ENCODE results near the gene HEATR5A. TPM values are rescaled to one million over a fixed set of nuclear protein-coding genes. Genes with fewer than 3 reads are reported as not detected.
A peak's percentile ranks its signal among the peaks of the same experiment; 100 is the strongest.

The HEATR5A gene
- total and polyA plus RNA-seq, 9 of the 15 experiments (the other 6 are each of a cell fraction or from before 2014, with no cell fraction given) = 8.0 to 50.9 (median 23.0) TPM

- TF ChIP-seq, protein P1, sequence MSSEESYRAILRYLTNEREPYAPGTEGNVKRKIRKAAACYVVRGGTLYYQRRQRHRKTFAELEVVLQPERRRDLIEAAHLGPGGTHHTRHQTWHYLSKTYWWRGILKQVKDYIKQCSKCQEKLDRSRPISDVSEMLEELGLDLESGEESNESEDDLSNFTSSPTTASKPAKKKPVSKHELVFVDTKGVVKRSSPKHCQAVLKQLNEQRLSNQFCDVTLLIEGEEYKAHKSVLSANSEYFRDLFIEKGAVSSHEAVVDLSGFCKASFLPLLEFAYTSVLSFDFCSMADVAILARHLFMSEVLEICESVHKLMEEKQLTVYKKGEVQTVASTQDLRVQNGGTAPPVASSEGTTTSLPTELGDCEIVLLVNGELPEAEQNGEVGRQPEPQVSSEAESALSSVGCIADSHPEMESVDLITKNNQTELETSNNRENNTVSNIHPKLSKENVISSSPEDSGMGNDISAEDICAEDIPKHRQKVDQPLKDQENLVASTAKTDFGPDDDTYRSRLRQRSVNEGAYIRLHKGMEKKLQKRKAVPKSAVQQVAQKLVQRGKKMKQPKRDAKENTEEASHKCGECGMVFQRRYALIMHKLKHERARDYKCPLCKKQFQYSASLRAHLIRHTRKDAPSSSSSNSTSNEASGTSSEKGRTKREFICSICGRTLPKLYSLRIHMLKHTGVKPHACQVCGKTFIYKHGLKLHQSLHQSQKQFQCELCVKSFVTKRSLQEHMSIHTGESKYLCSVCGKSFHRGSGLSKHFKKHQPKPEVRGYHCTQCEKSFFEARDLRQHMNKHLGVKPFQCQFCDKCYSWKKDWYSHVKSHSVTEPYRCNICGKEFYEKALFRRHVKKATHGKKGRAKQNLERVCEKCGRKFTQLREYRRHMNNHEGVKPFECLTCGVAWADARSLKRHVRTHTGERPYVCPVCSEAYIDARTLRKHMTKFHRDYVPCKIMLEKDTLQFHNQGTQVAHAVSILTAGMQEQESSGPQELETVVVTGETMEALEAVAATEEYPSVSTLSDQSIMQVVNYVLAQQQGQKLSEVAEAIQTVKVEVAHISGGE (CRISPR knock-in tag; IDR thresholded peaks at IDR 0.05) = no peak
- TF ChIP-seq ZNF512 (tag; IDR thresholded peaks at IDR 0.05) = no peak
- no peak for TF ChIP-seq ZBTB33 (CRISPR knock-in tag; IDR thresholded peaks at IDR 0.05)
- no peak for TF ChIP-seq ZNF589 (CRISPR knock-in tag; IDR thresholded peaks at IDR 0.05; ENCODE audit: low read depth)
- TF ChIP-seq CREB1 (IDR thresholded peaks at IDR 0.05) = no peak
- TF ChIP-seq CREB1 (CRISPR knock-in tag; IDR thresholded peaks at IDR 0.05) = no peak
- TF ChIP-seq CBFA2T2 (conservative IDR thresholded peaks at IDR 0.05) = no peak
- peak in 1 of 2 experiments; percentile 34; a peak in 1 of 4 replicates for TF ChIP-seq RCOR1 (IDR thresholded peaks at IDR 0.05; ENCODE audit: borderline replicate concordance in 1 of 2, low read depth in 2 of 2, low read length in 2 of 2)
- no peak for TF ChIP-seq ZNF551 (CRISPR knock-in tag; IDR thresholded peaks at IDR 0.05)
- no peak for TF ChIP-seq SMAD3 (CRISPR knock-in tag; conservative IDR thresholded peaks at IDR 0.05)
- no peak for TF ChIP-seq ZNF280B (CRISPR knock-in tag; IDR thresholded peaks at IDR 0.05)
- TF ChIP-seq HDAC8 (tag; IDR thresholded peaks at IDR 0.05) = no peak
- TF ChIP-seq C11orf30 (IDR thresholded peaks at IDR 0.05; ENCODE audit: low read depth) = peak; percentile 70; the same call in 1 of the 2 replicates
- no peak for TF ChIP-seq SP1 (CRISPR knock-in tag; IDR thresholded peaks at IDR 0.05)
- no peak for TF ChIP-seq TCF3 (CRISPR knock-in tag; IDR thresholded peaks at IDR 0.05)
- no peak for TF ChIP-seq EGR1 (conservative IDR thresholded peaks at IDR 0.05)
- no peak for TF ChIP-seq ZFP30 (CRISPR knock-in tag; IDR thresholded peaks at IDR 0.05; ENCODE audit: borderline replicate concordance)
- TF ChIP-seq ZC3H11A (IDR thresholded peaks at IDR 0.05; ENCODE audit: low read depth, low read length) = no peak
- peak; percentile 79 for TF ChIP-seq MAFG (tag; conservative IDR thresholded peaks at IDR 0.05)
- no peak for TF ChIP-seq RBM34 (IDR thresholded peaks at IDR 0.05; ENCODE audit: borderline replicate concordance, insufficient read depth, low read length)
These were observed 154.5 kb downstream of the HEATR5A start (continued) for GRCh38 chr14:31265701-31266398.
